ENCODE data around the gene UBE2U. TPM values are rescaled to one million over a fixed set of nuclear protein-coding genes. Genes with fewer than 3 reads are reported as not detected.

Gene UBE2U
- total and polyA plus RNA-seq, 10 of the 15 experiments (the other 5 are each of a cell fraction or from before 2014, with no cell fraction given) = not detected

DNA sequence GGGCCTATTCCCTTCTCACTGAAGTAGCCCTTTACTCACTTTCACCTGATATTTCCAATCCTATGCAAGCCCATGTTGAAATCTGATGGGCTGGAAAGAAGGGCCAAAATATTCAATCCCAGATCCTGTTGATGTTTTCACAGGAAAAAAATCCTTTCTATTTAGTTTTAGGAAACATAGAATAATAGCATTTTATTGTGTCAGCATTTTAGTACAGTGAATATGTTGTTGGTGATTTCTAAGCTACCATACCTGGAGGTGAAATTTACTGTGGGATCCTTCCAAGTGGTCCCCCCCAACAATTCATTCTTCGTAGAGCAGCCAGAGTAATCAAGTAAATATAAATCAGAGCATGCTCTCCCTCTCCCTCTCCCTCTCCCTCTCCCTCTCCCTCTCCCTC is 3.4 kb upstream of the UBE2U start (continued):
- TF ChIP-seq BCL3 (IDR thresholded peaks at IDR 0.05; ENCODE audit: borderline replicate concordance, insufficient read depth, low read depth, low read length, poor library complexity, severe bottlenecking) = no peak
- TF ChIP-seq JUNB (IDR thresholded peaks at IDR 0.05) = no peak
- TF ChIP-seq, protein P1, sequence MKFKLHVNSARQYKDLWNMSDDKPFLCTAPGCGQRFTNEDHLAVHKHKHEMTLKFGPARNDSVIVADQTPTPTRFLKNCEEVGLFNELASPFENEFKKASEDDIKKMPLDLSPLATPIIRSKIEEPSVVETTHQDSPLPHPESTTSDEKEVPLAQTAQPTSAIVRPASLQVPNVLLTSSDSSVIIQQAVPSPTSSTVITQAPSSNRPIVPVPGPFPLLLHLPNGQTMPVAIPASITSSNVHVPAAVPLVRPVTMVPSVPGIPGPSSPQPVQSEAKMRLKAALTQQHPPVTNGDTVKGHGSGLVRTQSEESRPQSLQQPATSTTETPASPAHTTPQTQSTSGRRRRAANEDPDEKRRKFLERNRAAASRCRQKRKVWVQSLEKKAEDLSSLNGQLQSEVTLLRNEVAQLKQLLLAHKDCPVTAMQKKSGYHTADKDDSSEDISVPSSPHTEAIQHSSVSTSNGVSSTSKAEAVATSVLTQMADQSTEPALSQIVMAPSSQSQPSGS (IDR thresholded peaks at IDR 0.05; ENCODE audit: low read length) = no peak
- no peak for TF ChIP-seq PAX5 (IDR thresholded peaks at IDR 0.05; ENCODE audit: borderline replicate concordance, low read depth, low read length)

GRCh38 chr1:64209221-64209620 is 5.8 kb downstream of the UBE2U start:
- ChIA-PET POLR2A (no interaction called here), CTCF (no interaction called here), RAD21 (ENCODE audit: unreplicated experiment) (no interaction called here), SMC1A (ENCODE audit: uncharacterized antibody, unreplicated experiment) (no interaction called here)
- Histone ChIP-seq H2AFZ (ENCODE audit: control insufficient read depth, low read depth, low read length) (no peak overlapping the region), H3K9me3 (replicated peaks; ENCODE audit: control insufficient read depth, insufficient read depth, low read length) (no peaks in the 10 kb centered on the region), H3K27me3 (replicated peaks in 1 of 2; ENCODE audit: control insufficient read depth in 2 of 2, insufficient read depth in 2 of 2, low read length in 1 of 2) (no peaks in the 10 kb centered on the region; a peak in 1 of 4 replicates), H3K27ac (ENCODE audit: control insufficient read depth, insufficient read depth) (no peak overlapping the region), H3K4me2 (ENCODE audit: control insufficient read depth, insufficient read depth) (no peak overlapping the region), H3K79me2 (ENCODE audit: control insufficient read depth, insufficient read depth, low read length) (no peaks in the 10 kb centered on the region), H4K20me1 (ENCODE audit: control insufficient read depth, insufficient read depth) (no peaks in the 10 kb centered on the region), H3K4me3 (no peak overlapping the region), H3K4me1 (ENCODE audit: control insufficient read depth, insufficient read depth, low read length) (no peaks in the 10 kb centered on the region), H3K9ac (ENCODE audit: control insufficient read depth, insufficient read depth, low read length) (no peak overlapping the region), H3K36me3 (ENCODE audit: control insufficient read depth in 2 of 2, insufficient read depth in 2 of 2, low read length in 1 of 2) (no peaks in the 10 kb centered on the region)
- intact Hi-C loops (cut with micrococcal nuclease; ENCODE audit: unreplicated experiment) (no loop called here), in situ Hi-C loops (cut with MboI) (no loop called here)
- WGBS (ENCODE audit: insufficient coverage, insufficient replicate concordance, low lambda C conversion rate, missing lambda C conversion rate) = 50% methylated on average over 2 of the region's 2 CpGs
- no TSS peak for BruUV-seq (replicated peaks)
- no peak for ATAC-seq
- FAIRE-seq = no peak
- no peak for DNase-seq (ENCODE audit: low read depth, low spot score)
- TF ChIP-seq NRF1 (conservative IDR thresholded peaks at IDR 0.05; ENCODE audit: low read depth, low read length) (no peak), SIN3A (IDR thresholded peaks at IDR 0.05; ENCODE audit: low read depth, low read length) (no peak), RELA (IDR thresholded peaks at IDR 0.05; ENCODE audit: borderline replicate concordance, partially characterized antibody) (no peak), E2F8 (IDR thresholded peaks at IDR 0.05; ENCODE audit: low read depth, partially characterized antibody) (no peak), CREB1 (IDR thresholded peaks at IDR 0.05; ENCODE audit: low read depth) (no peak), POLR2A (IDR thresholded peaks at IDR 0.05; ENCODE audit: low read depth, low read length) (no peak), SMAD1 (IDR thresholded peaks at IDR 0.05; ENCODE audit: low read depth, partially characterized antibody) (no peak), STAT1 (conservative IDR thresholded peaks at IDR 0.05) (no peak), ZSCAN29 (IDR thresholded peaks at IDR 0.05) (no peak), ZNF384 (IDR thresholded peaks at IDR 0.05; ENCODE audit: borderline replicate concordance, low read depth, low read length) (no peak), BMI1 (IDR thresholded peaks at IDR 0.05; ENCODE audit: borderline replicate concordance) (no peak)
- TF ChIP-seq, protein P2, sequence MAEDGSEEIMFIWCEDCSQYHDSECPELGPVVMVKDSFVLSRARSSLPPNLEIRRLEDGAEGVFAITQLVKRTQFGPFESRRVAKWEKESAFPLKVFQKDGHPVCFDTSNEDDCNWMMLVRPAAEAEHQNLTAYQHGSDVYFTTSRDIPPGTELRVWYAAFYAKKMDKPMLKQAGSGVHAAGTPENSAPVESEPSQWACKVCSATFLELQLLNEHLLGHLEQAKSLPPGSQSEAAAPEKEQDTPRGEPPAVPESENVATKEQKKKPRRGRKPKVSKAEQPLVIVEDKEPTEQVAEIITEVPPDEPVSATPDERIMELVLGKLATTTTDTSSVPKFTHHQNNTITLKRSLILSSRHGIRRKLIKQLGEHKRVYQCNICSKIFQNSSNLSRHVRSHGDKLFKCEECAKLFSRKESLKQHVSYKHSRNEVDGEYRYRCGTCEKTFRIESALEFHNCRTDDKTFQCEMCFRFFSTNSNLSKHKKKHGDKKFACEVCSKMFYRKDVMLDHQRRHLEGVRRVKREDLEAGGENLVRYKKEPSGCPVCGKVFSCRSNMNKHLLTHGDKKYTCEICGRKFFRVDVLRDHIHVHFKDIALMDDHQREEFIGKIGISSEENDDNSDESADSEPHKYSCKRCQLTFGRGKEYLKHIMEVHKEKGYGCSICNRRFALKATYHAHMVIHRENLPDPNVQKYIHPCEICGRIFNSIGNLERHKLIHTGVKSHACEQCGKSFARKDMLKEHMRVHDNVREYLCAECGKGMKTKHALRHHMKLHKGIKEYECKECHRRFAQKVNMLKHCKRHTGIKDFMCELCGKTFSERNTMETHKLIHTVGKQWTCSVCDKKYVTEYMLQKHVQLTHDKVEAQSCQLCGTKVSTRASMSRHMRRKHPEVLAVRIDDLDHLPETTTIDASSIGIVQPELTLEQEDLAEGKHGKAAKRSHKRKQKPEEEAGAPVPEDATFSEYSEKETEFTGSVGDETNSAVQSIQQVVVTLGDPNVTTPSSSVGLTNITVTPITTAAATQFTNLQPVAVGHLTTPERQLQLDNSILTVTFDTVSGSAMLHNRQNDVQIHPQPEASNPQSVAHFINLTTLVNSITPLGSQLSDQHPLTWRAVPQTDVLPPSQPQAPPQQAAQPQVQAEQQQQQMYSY (CRISPR knock-in tag; IDR thresholded peaks at IDR 0.05) = no peak

Measured in GM12878 (cell line).